Loucy (cell line): ENCODE data around the gene TMEM117.

Experiments used
- H2AFZ ChIP-seq: fragments of 200-600 bp; sonication (generic); 2 replicates; pipeline ENCODE4 v1.6.0; 2016; ENCODE audit warnings: antibody characterized with exemption, mild to moderate bottlenecking, low read length, moderate library complexity
- H3F3A ChIP-seq: fragments of 200-600 bp; 2 replicates; pipeline ENCODE4 v1.6.0; 2016; ENCODE audit warnings: antibody characterized with exemption, low read depth, mild to moderate bottlenecking
- H3K27me3 ChIP-seq: fragments of 200-600 bp; sonication (generic); 2 replicates; pipeline ENCODE4 v1.6.1; 2014; ENCODE audit warnings: low read length, mild to moderate bottlenecking; ENCODE audit not compliant: insufficient read depth, poor library complexity, severe bottlenecking
- H3K36me3 ChIP-seq: fragments of 200-600 bp; sonication (generic); 2 replicates; pipeline ENCODE4 v1.6.1; 2016; ENCODE audit warnings: low read length; ENCODE audit not compliant: insufficient read depth
- H3K4me1 ChIP-seq: fragments of 200-600 bp; sonication (generic); 2 replicates; pipeline ENCODE4 v1.5.1; 2014; ENCODE audit warnings: low read length, mild to moderate bottlenecking; ENCODE audit not compliant: insufficient read depth, poor library complexity, severe bottlenecking
- H3K4me2 ChIP-seq: fragments of 200-600 bp; sonication (generic); 2 replicates; pipeline ENCODE4 v1.6.0; 2014; ENCODE audit warnings: antibody characterized with exemption, low read length, low read depth, mild to moderate bottlenecking; ENCODE audit not compliant: poor library complexity, severe bottlenecking
- H3K4me3 ChIP-seq: fragments of 200-600 bp; sonication (generic); 2 replicates; pipeline ENCODE4 v1.5.1; 2014; ENCODE audit warnings: low read length, mild to moderate bottlenecking, mixed read lengths; ENCODE audit not compliant: poor library complexity, severe bottlenecking
- H3K79me2 ChIP-seq: fragments of 200-600 bp; sonication (generic); 2 replicates; pipeline ENCODE4 v1.6.1; 2014; ENCODE audit warnings: low read length; ENCODE audit not compliant: insufficient read depth
- H3K9ac ChIP-seq: fragments of 200-600 bp; sonication (generic); 2 replicates; pipeline ENCODE4 v1.6.0; 2014; ENCODE audit warnings: mild to moderate bottlenecking, low read depth, low read length, moderate library complexity; ENCODE audit not compliant: poor library complexity, severe bottlenecking
- H3K9me2 ChIP-seq: fragments of 200-600 bp; sonication (generic); replicated peaks from 2 replicates; pipeline ENCODE4 v1.6.1; 2016; ENCODE audit warnings: low read depth, low read length, mixed read lengths
- H3K9me3 ChIP-seq: fragments of 200-600 bp; sonication (generic); 2 replicates; pipeline ENCODE4 v1.6.1; 2014; ENCODE audit warnings: mild to moderate bottlenecking, antibody characterized with exemption, low read length, low read depth; ENCODE audit not compliant: insufficient read depth
- H4K20me1 ChIP-seq: fragments of 200-600 bp; sonication (generic); 2 replicates; pipeline ENCODE4 v1.6.0; 2014; ENCODE audit warnings: antibody characterized with exemption, low read length, mild to moderate bottlenecking; ENCODE audit not compliant: insufficient read depth, poor library complexity, severe bottlenecking
- CTCF ChIP-seq: fragments of 200-600 bp; sonication (generic); conservative IDR thresholded peaks from 2 replicates; pipeline ENCODE4 v1.5.1; 2014; ENCODE audit warnings: mild to moderate bottlenecking, antibody characterized with exemption, low read length
- EZH2phosphoT487 ChIP-seq: fragments of 200-600 bp; IDR thresholded peaks from 2 replicates; pipeline ENCODE4 v1.6.1; 2018; ENCODE audit warnings: antibody characterized with exemption, mild to moderate bottlenecking, moderate library complexity, borderline replicate concordance

Gene TMEM117

GRCh38 chr12:43899574-43899973, 63.7 kb downstream of the TMEM117 start:
- TF ChIP-seq EZH2phosphoT487 (no peak), CTCF (no peak)
- no peaks in the 10 kb centered on the region for H3K79me2 ChIP-seq
- H4K20me1 ChIP-seq, result no peaks in the 10 kb centered on the region

GRCh38 chr12:43903686-43904085, 67.8 kb downstream of the TMEM117 start:
- H3F3A ChIP-seq, result no peaks in the 10 kb centered on the region
- H2AFZ ChIP-seq, result no peak overlapping the region
- H3K9ac ChIP-seq, result no peak overlapping the region
- TF ChIP-seq EZH2phosphoT487 (no peak), CTCF (no peak)
- H3K4me1 ChIP-seq, result no peaks in the 10 kb centered on the region
- H3K36me3 ChIP-seq, result no peaks in the 10 kb centered on the region
- H4K20me1 ChIP-seq, result no peaks in the 10 kb centered on the region
- H3K4me3 ChIP-seq, result no peak overlapping the region
- no peaks in the 10 kb centered on the region for H3K9me2 ChIP-seq
- no peak overlapping the region for H3K4me2 ChIP-seq
- no peaks in the 10 kb centered on the region for H3K79me2 ChIP-seq
- H3K27me3 ChIP-seq, result no peaks in the 10 kb centered on the region
- no peaks in the 10 kb centered on the region for H3K9me3 ChIP-seq

More at GRCh38 chr12:43899574-43899973, 63.7 kb downstream of the TMEM117 start:
- Histone ChIP-seq H3K4me2 (no peak overlapping the region), H2AFZ (no peak overlapping the region), H3K9ac (no peak overlapping the region), H3K9me3 (no peaks in the 10 kb centered on the region), H3F3A (no peaks in the 10 kb centered on the region), H3K27me3 (no peaks in the 10 kb centered on the region), H3K4me1 (no peaks in the 10 kb centered on the region), H3K9me2 (no peaks in the 10 kb centered on the region), H3K4me3 (no peak overlapping the region), H3K36me3 (no peaks in the 10 kb centered on the region)

- Histone ChIP-seq H3K79me2 (no peaks in the 10 kb centered on the region), H3K9ac (no peak overlapping the region), H3K36me3 (no peaks in the 10 kb centered on the region), H3K27me3 (no peaks in the 10 kb centered on the region), H3K4me1 (no peaks in the 10 kb centered on the region), H4K20me1 (no peaks in the 10 kb centered on the region), H3F3A (no peaks in the 10 kb centered on the region), H3K9me3 (no peaks in the 10 kb centered on the region), H3K4me2 (no peak overlapping the region), H3K9me2 (no peaks in the 10 kb centered on the region), H2AFZ (no peak overlapping the region), H3K4me3 (no peak overlapping the region)
- TF ChIP-seq EZH2phosphoT487 (no peak), CTCF (no peak)
Measured at GRCh38 chr12:43912859-43913258, 77.0 kb downstream of the TMEM117 start.
